MCF 10A (cell line): Measurements from ENCODE around the gene PGA3. TPM values are rescaled to one million over a fixed set of nuclear protein-coding genes. Genes with fewer than 3 reads are reported as not detected.

Source experiments
- BruUV-seq: library from RNA; stranded (reverse); fragments of 400-500 nt; replicated peaks from 2 replicates; lab custom pipeline; 2021; lab: Mats Ljungman, UMichigan
- CTCF ChIA-PET: fragments of 300-600 bp; sonication (Branson Sonifier 250); formaldehyde crosslinking; extraction: SDS; loops from one replicate; lab custom pipeline; 2021; ENCODE audit warnings: antibody characterized with exemption, inconsistent platforms; lab: Yijun Ruan, JAX
- POLR2A ChIA-PET: fragments of 300-600, 350-650 bp; sonication (Branson Sonifier 250); formaldehyde crosslinking; extraction: SDS; loops from one replicate; lab custom pipeline; 2020; ENCODE audit warnings: antibody characterized with exemption, inconsistent platforms; lab: Yijun Ruan, JAX
- DNase-seq: peaks from one replicate; pipeline ENCODE4 v3.0.0-alpha.2; 2018; ENCODE audit not compliant: unreplicated experiment
- H3K27ac Mint-ChIP-seq: one replicate; pipeline ENCODE4 v1.8.0; 2022; ENCODE audit warnings: mild to moderate bottlenecking, low read depth, mixed read lengths; ENCODE audit not compliant: unreplicated experiment
- H3K27me3 Mint-ChIP-seq: one replicate; pipeline ENCODE4 v1.8.0; 2022; ENCODE audit warnings: mixed read lengths; ENCODE audit not compliant: insufficient read depth, unreplicated experiment
- H3K36me3 Mint-ChIP-seq: one replicate; pipeline ENCODE4 v1.8.0; 2022; ENCODE audit warnings: mild to moderate bottlenecking, moderate library complexity, mixed read lengths; ENCODE audit not compliant: insufficient read depth, unreplicated experiment
- H3K4me1 Mint-ChIP-seq: one replicate; pipeline ENCODE4 v1.8.0; 2022; ENCODE audit warnings: mixed read lengths; ENCODE audit not compliant: insufficient read depth, unreplicated experiment
- H3K4me3 Mint-ChIP-seq: one replicate; pipeline ENCODE4 v1.8.0; 2022; ENCODE audit warnings: mild to moderate bottlenecking, moderate library complexity, mixed read lengths; ENCODE audit not compliant: unreplicated experiment
- H3K9me3 Mint-ChIP-seq: one replicate; pipeline ENCODE4 v1.8.0; 2022; ENCODE audit warnings: mixed read lengths; ENCODE audit not compliant: unreplicated experiment
- CTCF ChIP-seq: fragments of 200-600 bp; IDR thresholded peaks from one replicate; pipeline ENCODE4 v1.8.0; 2022; ENCODE audit warnings: antibody characterized with exemption, mild to moderate bottlenecking; ENCODE audit not compliant: unreplicated experiment
- intact Hi-C: fragments of 100-400 bp; cut with micrococcal nuclease; formaldehyde crosslinking; loops from 2 replicates; pipeline ENCODE4 v1.14.1; 2022
- total RNA-seq: library from RNA; stranded (reverse); gene quantifications from 2 replicates; pipeline ENCODE4 v1.2.3, GENCODE V29; 2022

Gene PGA3
- total RNA-seq, 1 experiment from 2014 or later = not detected

DNA sequence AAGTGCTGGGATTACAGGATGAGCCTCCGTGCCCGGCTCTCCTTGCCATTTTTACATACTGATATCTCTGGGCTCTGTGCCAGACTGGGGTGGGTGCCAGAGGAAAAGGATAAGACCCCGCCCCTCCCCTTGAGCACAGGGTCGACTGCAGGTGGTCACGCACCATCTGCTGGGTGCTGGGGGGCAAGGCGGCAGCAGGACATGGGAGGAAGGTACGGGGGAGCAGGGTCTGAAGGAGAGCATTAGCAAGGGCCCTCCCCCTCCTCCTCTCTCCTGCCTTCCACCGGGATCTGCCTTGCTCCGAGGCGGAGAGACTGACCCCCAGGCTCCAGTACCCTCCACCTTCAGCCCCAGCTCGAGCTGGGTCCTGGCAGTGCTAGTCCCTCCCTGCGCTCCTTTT is 9.7 kb upstream of the PGA3 start:
- Mint-ChIP-seq H3K9me3 (no peaks in the 10 kb centered on the region), H3K4me3 (no peak overlapping the region), H3K27me3 (peaks cover 43% of the 10 kb centered on the region), H3K4me1 (no peaks in the 10 kb centered on the region), H3K27ac (no peak overlapping the region), H3K36me3 (no peaks in the 10 kb centered on the region)
- DNase-seq = no peak
- intact Hi-C loops = no loop called here
- BruUV-seq = no TSS peak
- ChIA-PET POLR2A (no interaction called here), CTCF (no interaction called here)
- TF ChIP-seq CTCF = no peak

GRCh38 chr11:61194169-61194671 is 9.1 kb upstream of the PGA3 start:
- Mint-ChIP-seq H3K27me3 (peaks cover 43% of the 10 kb centered on the region), H3K36me3 (no peaks in the 10 kb centered on the region), H3K4me1 (no peaks in the 10 kb centered on the region), H3K4me3 (no peak overlapping the region), H3K27ac (no peak overlapping the region), H3K9me3 (no peaks in the 10 kb centered on the region)
- CTCF ChIA-PET = no interaction called here
- POLR2A ChIA-PET = no interaction called here
- TF ChIP-seq CTCF = no peak
- BruUV-seq = no TSS peak
- no peak for DNase-seq
- intact Hi-C loops = no loop called here

GRCh38 chr11:61194981-61195695 is 8.2 kb upstream of the PGA3 start:
- CTCF ChIA-PET = interaction anchor here (1.3 to 1.4 kb wide), 2 partner anchors 8 to 364 kb away, joined by 4 to 10 read pairs; no protein-coding TSS in a partner anchor
- Mint-ChIP-seq H3K27ac (no peak overlapping the region), H3K4me3 (no peak overlapping the region), H3K27me3 (peaks cover 44% of the 10 kb centered on the region), H3K9me3 (no peaks in the 10 kb centered on the region), H3K4me1 (no peaks in the 10 kb centered on the region), H3K36me3 (no peaks in the 10 kb centered on the region)
- no peak for TF ChIP-seq CTCF
- intact Hi-C loops = no loop called here
- no TSS peak for BruUV-seq
- POLR2A ChIA-PET = no interaction called here
- no peak for DNase-seq

DNA sequence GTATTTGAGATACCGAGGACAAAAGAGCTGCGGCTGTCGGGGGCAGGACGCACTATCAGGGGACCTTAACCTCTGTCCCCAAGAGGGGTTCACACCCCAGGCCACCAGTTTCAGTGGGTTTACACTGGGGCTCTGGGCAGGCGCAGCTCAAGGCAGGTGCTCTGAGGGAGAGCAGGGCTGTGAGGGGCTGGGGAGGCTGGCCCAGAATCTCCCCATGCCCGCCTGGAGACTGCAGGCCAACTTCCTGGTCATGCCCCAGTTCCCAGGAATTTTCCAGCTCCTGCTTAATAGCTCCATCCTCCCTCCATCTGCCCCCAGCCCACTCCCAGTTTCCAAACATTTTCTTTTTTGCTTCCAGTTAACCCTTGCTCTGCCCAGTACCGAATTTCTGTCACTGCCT is 7.6 kb upstream of the PGA3 start:
- no peak overlapping the region for H3K27ac Mint-ChIP-seq
- H3K36me3 Mint-ChIP-seq = no peaks in the 10 kb centered on the region
- no TSS peak for BruUV-seq
- H3K27me3 Mint-ChIP-seq = peaks cover 50% of the 10 kb centered on the region
- POLR2A ChIA-PET = no interaction called here
- intact Hi-C loops = no loop called here
- no peak overlapping the region for H3K4me3 Mint-ChIP-seq
- TF ChIP-seq CTCF = no peak
- CTCF ChIA-PET = interaction anchor here (1.3 to 1.4 kb wide), 2 partner anchors 9 to 365 kb away, joined by 4 to 10 read pairs; no protein-coding TSS in a partner anchor
- no peak for DNase-seq
- no peaks in the 10 kb centered on the region for H3K9me3 Mint-ChIP-seq
- H3K4me1 Mint-ChIP-seq = no peaks in the 10 kb centered on the region
